Panc1 (cell line): Measurements from ENCODE around the gene SPRN.

Experiments
- POLR2AphosphoS5 ChIP-seq: IDR thresholded peaks from 2 replicates; pipeline ENCODE4 v1.6.1; 2012; ENCODE audit warnings: mild to moderate bottlenecking, low read depth, low read length, moderate library complexity
- REST ChIP-seq, 2 experiments: IDR thresholded peaks; 2 replicates each; pipeline ENCODE4 v1.6.1; 2011 to 2012; ENCODE audit warnings: low read depth in 2 of 2, control low read depth in 1 of 2, low read length in 1 of 2, mild to moderate bottlenecking in 1 of 2, moderate library complexity in 1 of 2; ENCODE audit not compliant: insufficient read depth in 1 of 2
- SIN3A ChIP-seq: IDR thresholded peaks from 2 replicates; pipeline ENCODE4 v1.6.1; 2012; ENCODE audit warnings: low read depth, mild to moderate bottlenecking, low read length, moderate library complexity, borderline replicate concordance; ENCODE audit not compliant: insufficient read depth
- TCF7L2 ChIP-seq: IDR thresholded peaks from 2 replicates; pipeline ENCODE4 v1.6.1; 2011; ENCODE audit warnings: mild to moderate bottlenecking, low read depth, low read length, inconsistent platforms
- TF ChIP-seq, protein P1 (sequence below): fragments of 450-650 bp; IDR thresholded peaks from 2 replicates; pipeline ENCODE4 v1.5.1; 2017; ENCODE audit warnings: mild to moderate bottlenecking

DNA sequence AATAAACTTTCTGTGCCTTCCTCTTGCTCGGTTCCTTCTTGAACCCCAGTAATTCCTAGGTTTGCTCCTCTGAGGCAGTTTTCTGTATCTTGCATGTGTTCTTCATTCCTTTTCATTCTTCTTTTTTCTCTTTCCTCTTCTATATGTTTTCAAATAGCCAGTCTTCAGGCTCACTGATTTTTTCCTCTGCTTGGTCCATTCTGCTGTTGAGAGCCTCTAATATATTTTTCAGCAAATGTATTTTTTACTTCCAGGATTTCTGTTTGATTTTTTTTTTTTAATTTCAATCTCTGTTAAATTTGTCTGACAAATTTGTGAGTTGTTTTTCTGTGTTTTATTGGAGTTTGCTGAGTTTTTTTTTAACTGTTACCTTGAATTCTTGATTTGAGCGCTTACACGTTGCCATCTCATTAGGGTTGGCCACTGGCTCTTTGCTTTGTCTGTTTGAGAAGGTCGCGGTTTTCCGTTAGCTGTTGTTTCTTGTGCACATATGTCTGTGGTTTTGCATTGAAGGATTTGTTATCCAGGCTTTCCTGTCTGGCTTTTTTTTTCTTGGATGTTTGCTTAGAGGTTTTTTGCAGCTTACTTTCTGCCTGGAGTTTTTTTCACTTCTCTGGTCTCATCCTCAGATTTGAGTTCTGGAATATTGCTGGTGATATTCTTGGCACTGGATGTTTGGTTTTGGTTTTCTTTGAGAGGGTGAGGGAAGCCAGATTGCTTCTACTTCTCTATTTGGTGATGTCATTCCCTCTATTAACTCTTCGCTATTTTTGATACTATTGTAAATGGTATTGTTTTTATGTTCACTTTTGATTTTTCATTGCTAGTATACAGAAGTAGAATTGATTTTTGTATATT, 12.7 kb downstream of the SPRN start:
- TF ChIP-seq, protein P1, sequence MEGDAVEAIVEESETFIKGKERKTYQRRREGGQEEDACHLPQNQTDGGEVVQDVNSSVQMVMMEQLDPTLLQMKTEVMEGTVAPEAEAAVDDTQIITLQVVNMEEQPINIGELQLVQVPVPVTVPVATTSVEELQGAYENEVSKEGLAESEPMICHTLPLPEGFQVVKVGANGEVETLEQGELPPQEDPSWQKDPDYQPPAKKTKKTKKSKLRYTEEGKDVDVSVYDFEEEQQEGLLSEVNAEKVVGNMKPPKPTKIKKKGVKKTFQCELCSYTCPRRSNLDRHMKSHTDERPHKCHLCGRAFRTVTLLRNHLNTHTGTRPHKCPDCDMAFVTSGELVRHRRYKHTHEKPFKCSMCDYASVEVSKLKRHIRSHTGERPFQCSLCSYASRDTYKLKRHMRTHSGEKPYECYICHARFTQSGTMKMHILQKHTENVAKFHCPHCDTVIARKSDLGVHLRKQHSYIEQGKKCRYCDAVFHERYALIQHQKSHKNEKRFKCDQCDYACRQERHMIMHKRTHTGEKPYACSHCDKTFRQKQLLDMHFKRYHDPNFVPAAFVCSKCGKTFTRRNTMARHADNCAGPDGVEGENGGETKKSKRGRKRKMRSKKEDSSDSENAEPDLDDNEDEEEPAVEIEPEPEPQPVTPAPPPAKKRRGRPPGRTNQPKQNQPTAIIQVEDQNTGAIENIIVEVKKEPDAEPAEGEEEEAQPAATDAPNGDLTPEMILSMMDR, result no peak
- TF ChIP-seq SIN3A (no peak), POLR2AphosphoS5 (no peak), REST (IDR thresholded peaks at IDR 0.05; ENCODE audit: insufficient read depth in 1 of 2, low read depth in 2 of 2, low read length in 1 of 2) (no peak), TCF7L2 (no peak)
